HCEC 1CT (cell line): ENCODE measurements around the gene TRIP13.

Experiments
- DNase-seq: peaks from one replicate; pipeline ENCODE4 v3.0.0-alpha.2; 2017

TRIP13 gene

GRCh38 chr5:854966-855743, 37.5 kb upstream of the TRIP13 start:
- no peak for DNase-seq

GRCh38 chr5:855771-856530, 36.7 kb upstream of the TRIP13 start:
- no peak for DNase-seq

- DNase-seq = no peak
Measured at GRCh38 chr5:856531-857425, 35.9 kb upstream of the TRIP13 start.

GRCh38 chr5:858726-859125, 34.0 kb upstream of the TRIP13 start:
- no peak for DNase-seq

GRCh38 chr5:859391-859790, 33.3 kb upstream of the TRIP13 start:
- DNase-seq = no peak

- no peak for DNase-seq
Measured at GRCh38 chr5:859798-860296, 32.8 kb upstream of the TRIP13 start.

GRCh38 chr5:860506-861150, 32.1 kb upstream of the TRIP13 start:
- no peak for DNase-seq

- no peak for DNase-seq
Measured at GRCh38 chr5:861442-862366, 31.0 kb upstream of the TRIP13 start.

GRCh38 chr5:862367-863243, 30.1 kb upstream of the TRIP13 start:
- DNase-seq = no peak

GRCh38 chr5:863244-863805, 29.4 kb upstream of the TRIP13 start:
- DNase-seq = no peak

GRCh38 chr5:864492-865167, 28.1 kb upstream of the TRIP13 start:
- DNase-seq = no peak

- DNase-seq = no peak
Measured at GRCh38 chr5:865168-865521, 27.5 kb upstream of the TRIP13 start.

GRCh38 chr5:865771-866170, 26.9 kb upstream of the TRIP13 start:
- DNase-seq = no peak

- no peak for DNase-seq
Measured at GRCh38 chr5:867300-867870, 25.3 kb upstream of the TRIP13 start.

- no peak for DNase-seq
Measured at GRCh38 chr5:868428-869135, 24.1 kb upstream of the TRIP13 start.

GRCh38 chr5:870956-871355, 21.7 kb upstream of the TRIP13 start:
- DNase-seq = no peak

GRCh38 chr5:871596-872298, 20.9 kb upstream of the TRIP13 start:
- DNase-seq = no peak

GRCh38 chr5:872301-872700, 20.4 kb upstream of the TRIP13 start:
- no peak for DNase-seq
